Raji (cell line): ENCODE data around the gene GAS2.

Experiments used
- POLR2A ChIP-seq: IDR thresholded peaks from 2 replicates; pipeline ENCODE4 v1.6.1; 2011; ENCODE audit warnings: low read depth, low read length, control low read depth; ENCODE audit not compliant: insufficient read depth

The GAS2 gene

GRCh38 chr11:22666688-22667439 lies 453 bp downstream of the GAS2 start:
- TF ChIP-seq POLR2A = no peak

GRCh38 chr11:22668005-22668796 lies 1.8 kb downstream of the GAS2 start:
- TF ChIP-seq POLR2A = no peak

- TF ChIP-seq POLR2A = no peak
These were observed 3.0 kb downstream of the GAS2 start for GRCh38 chr11:22669368-22669767.

- no peak for TF ChIP-seq POLR2A
These were observed 4.4 kb downstream of the GAS2 start for GRCh38 chr11:22670830-22671229.

GRCh38 chr11:22671751-22672150 lies 5.3 kb downstream of the GAS2 start:
- TF ChIP-seq POLR2A = no peak

- TF ChIP-seq POLR2A = no peak
These were observed 8.3 kb downstream of the GAS2 start for GRCh38 chr11:22674470-22675439.

GRCh38 chr11:22677153-22677903 lies 10.9 kb downstream of the GAS2 start:
- no peak for TF ChIP-seq POLR2A

- no peak for TF ChIP-seq POLR2A
These were observed 14.2 kb downstream of the GAS2 start for GRCh38 chr11:22680628-22681027.

GRCh38 chr11:22681281-22681812 lies 14.9 kb downstream of the GAS2 start:
- TF ChIP-seq POLR2A = no peak

- no peak for TF ChIP-seq POLR2A
These were observed 17.7 kb downstream of the GAS2 start for GRCh38 chr11:22684082-22684481.

- TF ChIP-seq POLR2A = no peak
These were observed 18.7 kb downstream of the GAS2 start for GRCh38 chr11:22685111-22685510.

- no peak for TF ChIP-seq POLR2A
These were observed 22.5 kb downstream of the GAS2 start for GRCh38 chr11:22688914-22689313.

GRCh38 chr11:22690257-22690656 lies 23.8 kb downstream of the GAS2 start:
- no peak for TF ChIP-seq POLR2A

- TF ChIP-seq POLR2A = no peak
These were observed 24.5 kb downstream of the GAS2 start for GRCh38 chr11:22690871-22691270.
